ENCODE data around the gene HOXB2.
"Not testable (repeated sequence)": the region's sequence is repeated elsewhere in the genome, so short reads cannot be mapped to it uniquely, and the experiment has no call there.

The HOXB2 gene

GRCh38 chr17:48541577-48542113, 3.3 kb downstream of the HOXB2 start:
- DNase-seq (ENCODE audit: low read depth in 2 of 2), result no peak

GRCh38 chr17:48541036-48541576, 3.8 kb downstream of the HOXB2 start:
- no peak for DNase-seq (ENCODE audit: low read depth in 2 of 2)

GRCh38 chr17:48540213-48540612, 4.7 kb downstream of the HOXB2 start:
- no peak for DNase-seq (ENCODE audit: low read depth in 2 of 2)

GRCh38 chr17:48539177-48539576, 5.7 kb downstream of the HOXB2 start:
- DNase-seq (ENCODE audit: low read depth in 2 of 2), result peak in 1 of 2 experiments; percentile 70

GRCh38 chr17:48537316-48537715, 7.6 kb downstream of the HOXB2 start:
- DNase-seq (ENCODE audit: low read depth in 2 of 2), result no peak

GRCh38 chr17:48535793-48536559, 8.9 kb downstream of the HOXB2 start:
- DNase-seq (ENCODE audit: low read depth in 2 of 2), result not testable (repeated sequence)

- DNase-seq (ENCODE audit: low read depth in 2 of 2), result no peak
Measured at GRCh38 chr17:48532261-48532660, 12.6 kb downstream of the HOXB2 start.

- no peak for DNase-seq (ENCODE audit: low read depth in 2 of 2)
Measured at GRCh38 chr17:48530887-48531272, 14.0 kb downstream of the HOXB2 start, which contains the start of gene HOXB1. TSS of gene HOXB1 (minus strand) at chr17:48531011. CDS start at chr17:48530904, 107 bp downstream.

GRCh38 chr17:48530208-48530886, 14.6 kb downstream of the HOXB2 start:
- no peak for DNase-seq (ENCODE audit: low read depth in 2 of 2)

GRCh38 chr17:48529683-48530009, 15.3 kb downstream of the HOXB2 start:
- DNase-seq (ENCODE audit: low read depth in 2 of 2), result no peak

- DNase-seq (ENCODE audit: low read depth in 2 of 2), result no peak
Measured at GRCh38 chr17:48528936-48529682, 15.8 kb downstream of the HOXB2 start.

GRCh38 chr17:48528153-48528935, 16.6 kb downstream of the HOXB2 start:
- DNase-seq (ENCODE audit: low read depth in 2 of 2), result no peak

- no peak for DNase-seq (ENCODE audit: low read depth in 2 of 2)
Measured at GRCh38 chr17:48527547-48527932, 17.4 kb downstream of the HOXB2 start.

- DNase-seq (ENCODE audit: low read depth in 2 of 2), result no peak
Measured at GRCh38 chr17:48526608-48527546, 18.0 kb downstream of the HOXB2 start.

GRCh38 chr17:48523010-48523409, 21.9 kb downstream of the HOXB2 start:
- no peak for DNase-seq (ENCODE audit: low read depth in 2 of 2)

GRCh38 chr17:48522031-48522653, 22.8 kb downstream of the HOXB2 start:
- DNase-seq (ENCODE audit: low read depth in 2 of 2), result no peak

GRCh38 chr17:48520631-48521079, 24.3 kb downstream of the HOXB2 start:
- no peak for DNase-seq (ENCODE audit: low read depth in 2 of 2)

GRCh38 chr17:48519427-48519826, 25.5 kb downstream of the HOXB2 start:
- DNase-seq (ENCODE audit: low read depth in 2 of 2), result no peak

- no peak for DNase-seq (ENCODE audit: low read depth in 2 of 2)
Measured at GRCh38 chr17:48517478-48517877, 27.4 kb downstream of the HOXB2 start.
